ENCODE data around the gene ABCC4. TPM values are rescaled to one million over a fixed set of nuclear protein-coding genes. Genes with fewer than 3 reads are reported as not detected.

The ABCC4 gene
- total and polyA plus RNA-seq, 2 of the 13 experiments (the other 11 are each of a cell fraction or from before 2014, with no cell fraction given): 4.2 to 11.3 TPM

- H3K27me3 ChIP-seq (ENCODE audit: control insufficient read depth in 1 of 2, insufficient read depth in 2 of 2, low read length in 2 of 2): no peaks in the 10 kb centered on the region; a peak in 1 of 5 replicates
- no peak overlapping the region for H3K9ac ChIP-seq (ENCODE audit: insufficient read depth, low read depth, low read length)
- ChIA-PET CTCF (ENCODE audit: low intra/inter-chr PET ratio, low total read pairs) (no interaction called here), POLR2A (no interaction called here)
- ATAC-seq (no peak), FAIRE-seq (no peak), DNase-seq (ENCODE audit: low spot score) (no peak)
- in situ Hi-C loops (cut with HindIII; ENCODE audit: extremely low pct_ligation_motif_present, low pct_unique_long_range_greater_than_20kb): no loop called here
- no peaks in the 10 kb centered on the region for H3K9me3 ChIP-seq (ENCODE audit: low read length)
- BruUV-seq (replicated peaks): no TSS peak
- H3K4me1 ChIP-seq (ENCODE audit: insufficient read depth, low read length): peaks cover 8% of the 10 kb centered on the region
- no peaks in the 10 kb centered on the region for H3K79me2 ChIP-seq (ENCODE audit: insufficient read depth, low read length)
- H3K4me2 ChIP-seq (ENCODE audit: low read depth, low read length): no peak overlapping the region
- WGBS (ENCODE audit: low lambda C conversion rate): 95% methylated on average over 4 of the region's 4 CpGs
- no peak overlapping the region for H3K4me3 ChIP-seq (replicated peaks in 1 of 3; ENCODE audit: insufficient read depth in 1 of 3, low read depth in 2 of 3, low read length in 3 of 3)
- intact Hi-C loops (cut with micrococcal nuclease; ENCODE audit: unreplicated experiment): no loop called here
- H3K27ac ChIP-seq (ENCODE audit: extremely low read length, insufficient read depth, low read length): no peak overlapping the region
- H3K36me3 ChIP-seq (replicated peaks in 1 of 2; ENCODE audit: control insufficient read depth in 1 of 2, insufficient read depth in 2 of 2, low read length in 2 of 2): no peaks in the 10 kb centered on the region
- no peak overlapping the region for H2AFZ ChIP-seq (ENCODE audit: low read length)
- H4K20me1 ChIP-seq (ENCODE audit: insufficient read depth, low read length): no peaks in the 10 kb centered on the region
- TF ChIP-seq ZNF382 (CRISPR knock-in tag; IDR thresholded peaks at IDR 0.05; ENCODE audit: borderline replicate concordance) (no peak), MAFK (conservative IDR thresholded peaks at IDR 0.05 in 1 of 2, IDR thresholded peaks at IDR 0.05 in 1 of 2; ENCODE audit: low read length in 2 of 2) (no peak), ZNF451 (CRISPR knock-in tag; IDR thresholded peaks at IDR 0.05) (no peak), MAFG (CRISPR knock-in tag; IDR thresholded peaks at IDR 0.05) (no peak), ZNF782 (CRISPR knock-in tag; IDR thresholded peaks at IDR 0.05; ENCODE audit: borderline replicate concordance) (no peak), ZNF709 (CRISPR knock-in tag; IDR thresholded peaks at IDR 0.05) (no peak), HNF1A (IDR thresholded peaks at IDR 0.05; ENCODE audit: low read depth) (no peak), HNF1A (CRISPR knock-in tag; IDR thresholded peaks at IDR 0.05; ENCODE audit: borderline replicate concordance) (no peak), FUBP1 (CRISPR knock-in tag; IDR thresholded peaks at IDR 0.05; ENCODE audit: borderline replicate concordance) (no peak), RARG (CRISPR knock-in tag; IDR thresholded peaks at IDR 0.05; ENCODE audit: low read depth) (no peak), BCLAF1 (IDR thresholded peaks at IDR 0.05) (no peak), E2F5 (CRISPR knock-in tag; conservative IDR thresholded peaks at IDR 0.05) (no peak), ARID2 (CRISPR knock-in tag; IDR thresholded peaks at IDR 0.05; ENCODE audit: borderline replicate concordance) (no peak), SP5 (CRISPR knock-in tag; IDR thresholded peaks at IDR 0.05; ENCODE audit: borderline replicate concordance, low read depth) (no peak), NCOR1 (IDR thresholded peaks at IDR 0.05; ENCODE audit: borderline replicate concordance, low read length) (no peak)
These were observed 68.1 kb downstream of the ABCC4 start for GRCh38 chr13:95233026-95233635.

Measured in HepG2 (cell line).